H4 (cell line): ENCODE results near the gene ACSF2. TPM values are rescaled to one million over a fixed set of nuclear protein-coding genes. Genes with fewer than 3 reads are reported as not detected.

ENCODE experiments used
- DNase-seq: peaks from one replicate; pipeline ENCODE4 v3.0.0-alpha.2; 2015; ENCODE audit warnings: low spot score
- total RNA-seq: library from RNA; depleted of rRNA; stranded (reverse); fragments of >200 nt; shearing (Covaris generic); gene quantifications from 2 replicates; pipeline ENCODE4 v1.2.3, GENCODE V29; 2014

ACSF2 gene
- total RNA-seq, 1 experiment from 2014 or later, result 26.5 TPM

DNA sequence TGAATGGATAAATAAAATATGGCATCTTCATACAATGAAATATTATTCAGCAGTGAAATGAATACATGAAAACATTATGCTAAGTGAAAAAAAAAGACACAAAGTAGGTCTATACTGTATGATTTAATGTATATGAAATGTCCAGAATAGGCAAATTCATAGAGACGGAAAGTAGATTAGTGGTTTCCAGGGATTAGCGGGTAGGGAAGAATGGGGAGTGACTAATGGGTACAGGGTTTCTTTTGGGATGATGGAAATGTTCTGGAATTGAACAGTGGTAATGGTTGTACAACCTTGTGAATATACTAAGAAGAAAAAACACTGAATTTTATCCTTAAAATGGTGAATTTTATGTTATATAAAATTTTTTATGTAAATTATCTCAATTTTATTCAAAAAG, 73.7 kb downstream of the ACSF2 start:
- no peak for DNase-seq

DNA sequence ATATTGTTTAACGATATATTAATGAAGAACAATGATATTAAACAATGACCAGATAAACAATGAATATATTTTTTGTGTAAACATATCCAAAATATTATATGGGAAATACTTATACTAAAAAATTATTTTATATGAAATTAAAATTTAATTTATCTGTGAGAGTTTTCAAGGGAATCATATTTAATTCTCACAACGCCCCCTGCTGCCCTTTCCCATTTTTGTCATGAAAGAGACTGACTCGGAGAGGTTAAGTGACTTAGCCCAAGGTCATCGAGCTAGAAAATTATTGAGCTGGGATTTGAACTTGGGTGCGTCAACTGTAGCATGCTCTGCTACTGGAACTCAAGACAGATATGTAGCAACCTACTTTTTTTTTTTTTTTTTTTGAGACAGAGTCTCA, 75.0 kb downstream of the ACSF2 start:
- DNase-seq, result no peak

DNA sequence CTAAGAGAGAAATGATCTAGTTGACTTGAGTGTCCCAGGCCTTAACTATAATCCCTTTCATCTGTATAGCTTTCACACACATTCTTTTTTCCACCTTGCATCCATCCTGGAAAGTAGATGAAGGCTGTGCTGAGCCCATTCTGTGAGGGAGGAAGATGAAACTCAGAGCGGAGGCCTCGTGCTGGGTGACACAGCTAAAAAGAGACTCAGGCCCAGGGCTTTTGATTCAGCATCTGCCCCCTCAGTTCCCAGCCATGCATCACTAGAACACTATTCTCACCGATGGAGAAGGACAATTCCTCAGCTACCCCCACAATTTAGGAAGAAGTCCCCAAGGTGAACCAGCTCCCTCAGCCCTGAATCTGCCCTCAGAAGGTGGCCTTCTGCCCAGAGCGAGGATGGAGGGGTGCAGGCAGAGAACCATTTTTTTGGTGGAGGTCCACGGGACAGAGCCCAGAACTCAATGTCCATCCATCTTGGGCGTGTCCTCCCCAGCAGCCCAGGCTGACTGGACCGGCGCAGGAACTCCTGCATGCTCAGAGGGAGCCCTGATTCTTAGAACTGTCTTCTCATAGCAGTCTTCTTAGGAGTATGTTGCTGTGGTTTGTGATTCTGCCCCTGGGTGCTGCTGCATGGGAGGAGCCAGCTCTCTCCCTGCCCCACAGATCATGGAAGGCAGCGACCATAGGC, 76.4 kb downstream of the ACSF2 start:
- no peak for DNase-seq

DNA sequence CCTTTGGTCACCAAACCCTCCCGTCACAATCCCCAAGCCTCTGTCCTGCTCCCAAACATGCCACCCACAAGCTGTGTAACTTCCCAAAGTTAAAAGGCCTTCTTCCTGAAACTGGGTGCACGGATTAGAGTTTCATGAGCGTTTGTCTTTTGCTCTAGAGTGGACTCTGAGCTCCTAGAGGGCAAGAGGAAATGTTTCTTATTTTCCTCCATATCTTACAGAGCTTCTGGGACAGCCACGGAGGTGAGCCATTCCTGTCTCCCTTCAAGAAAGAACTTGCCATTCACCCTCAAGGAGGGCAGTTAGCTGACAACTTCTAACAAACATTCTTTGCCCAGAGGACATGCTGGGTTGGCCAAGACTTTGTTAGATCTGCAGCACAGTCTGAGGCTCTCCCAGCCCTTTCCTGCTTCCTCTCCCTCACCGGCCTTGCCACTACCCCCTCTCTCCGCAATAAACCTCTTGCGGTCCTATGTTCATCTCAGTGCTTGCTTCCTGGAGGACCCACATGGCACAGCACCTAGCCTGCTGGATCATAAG, 79.6 kb downstream of the ACSF2 start:
- DNase-seq, result no peak

DNA sequence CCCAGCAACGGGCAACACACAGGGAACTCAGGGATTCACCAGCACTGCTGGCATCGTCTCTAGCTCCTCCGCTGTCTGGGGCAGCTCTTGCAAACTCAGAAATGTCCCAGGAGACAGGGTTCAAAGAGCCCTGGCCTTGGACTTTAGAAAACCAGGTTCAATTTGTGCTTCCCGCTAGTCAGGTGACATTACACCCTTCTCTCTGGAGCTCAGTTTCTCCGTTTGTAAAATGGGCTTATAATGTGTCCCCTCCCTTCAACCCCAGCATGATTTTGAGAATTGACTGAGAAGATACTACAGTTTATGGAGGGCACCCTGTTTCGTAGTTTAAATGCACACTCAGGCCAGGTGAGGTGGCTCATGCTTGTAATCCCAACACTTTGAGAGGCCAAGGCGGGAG, 80.3 kb downstream of the ACSF2 start:
- DNase-seq, result no peak

DNA sequence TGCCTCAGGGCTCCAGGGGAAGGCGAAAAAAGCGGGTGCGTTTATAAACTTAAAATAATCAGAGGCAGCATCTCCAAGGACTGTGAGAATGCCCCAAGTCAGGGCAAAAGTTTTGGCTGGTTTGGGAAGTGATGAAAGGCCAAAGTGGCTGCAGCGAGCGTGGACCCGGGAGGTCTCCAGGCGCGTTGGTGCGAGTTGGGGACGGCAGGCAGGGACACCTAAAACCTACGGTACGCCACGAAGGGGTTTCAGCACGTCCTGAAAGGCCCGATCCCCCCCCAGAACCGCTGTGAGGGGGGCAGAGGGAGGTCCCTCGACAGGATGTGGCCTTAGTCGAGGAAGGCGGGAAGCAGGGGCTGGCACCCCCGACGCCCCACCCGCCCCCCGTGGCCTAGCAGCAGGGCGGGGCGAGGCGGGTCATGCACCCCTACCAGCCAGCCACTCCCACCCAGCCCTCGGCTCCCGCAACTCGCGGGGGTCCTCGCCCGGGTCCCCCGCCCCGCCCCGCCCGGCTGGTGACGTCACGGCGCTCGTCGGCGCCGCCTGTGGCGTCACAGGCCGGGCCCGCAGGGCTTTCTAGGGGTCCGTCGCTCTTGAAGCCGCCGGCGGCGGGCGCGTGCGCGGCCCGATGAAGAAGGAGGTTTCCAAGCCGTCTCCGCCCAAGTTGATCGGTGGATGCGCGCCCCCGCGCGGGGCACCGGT, 82.0 kb downstream of the ACSF2 start, which contains the start of gene MYCBPAP:
Gene MYCBPAP, plus strand, starts transcription at position 569 of the 702 bp plus-strand sequence. CDS start 236 bp downstream, outside the sequence.
- DNase-seq, result no peak

DNA sequence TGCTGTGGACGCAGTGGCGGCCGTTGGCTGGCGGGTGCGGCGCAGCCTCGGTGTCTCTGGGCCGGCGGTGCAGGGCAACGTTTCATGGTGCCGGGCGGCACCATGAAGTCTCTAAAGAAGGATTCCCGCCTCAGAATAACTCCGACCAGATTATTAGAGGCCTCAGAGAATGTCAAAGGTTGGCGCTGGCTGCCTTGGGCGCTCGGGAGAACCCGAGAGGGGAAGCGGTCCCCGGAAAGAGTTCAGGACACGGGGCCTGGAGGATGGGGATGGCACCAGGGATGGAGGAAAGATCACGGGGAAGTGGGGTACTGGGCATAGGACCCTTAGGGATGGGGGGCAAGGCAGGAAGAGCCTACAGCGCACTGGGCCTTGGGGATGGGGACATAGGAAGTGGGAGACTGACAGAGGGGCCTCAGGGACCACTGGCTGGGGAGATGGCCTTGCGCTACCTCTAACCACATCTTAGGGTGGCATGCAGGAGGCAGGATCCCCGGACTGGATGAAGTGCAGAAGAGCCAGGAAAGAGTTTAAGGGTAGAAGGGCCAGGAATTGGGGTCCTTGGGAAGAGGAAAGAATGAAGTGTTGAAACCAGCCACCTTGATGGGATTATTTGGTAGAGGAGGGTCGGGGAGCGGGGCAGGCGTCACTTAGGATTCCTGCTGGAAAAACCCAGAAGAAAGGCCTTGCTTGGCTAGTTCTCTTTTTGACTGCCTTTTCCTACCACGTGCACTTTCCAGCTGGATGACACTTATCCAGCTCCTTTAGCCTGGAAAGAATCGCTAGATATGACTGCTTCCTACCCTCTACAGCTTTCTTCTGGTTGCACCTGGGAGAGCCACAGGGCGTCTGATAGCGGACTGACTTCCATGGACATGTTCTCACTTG, 82.8 kb downstream of the ACSF2 start:
- DNase-seq, result no peak

DNA sequence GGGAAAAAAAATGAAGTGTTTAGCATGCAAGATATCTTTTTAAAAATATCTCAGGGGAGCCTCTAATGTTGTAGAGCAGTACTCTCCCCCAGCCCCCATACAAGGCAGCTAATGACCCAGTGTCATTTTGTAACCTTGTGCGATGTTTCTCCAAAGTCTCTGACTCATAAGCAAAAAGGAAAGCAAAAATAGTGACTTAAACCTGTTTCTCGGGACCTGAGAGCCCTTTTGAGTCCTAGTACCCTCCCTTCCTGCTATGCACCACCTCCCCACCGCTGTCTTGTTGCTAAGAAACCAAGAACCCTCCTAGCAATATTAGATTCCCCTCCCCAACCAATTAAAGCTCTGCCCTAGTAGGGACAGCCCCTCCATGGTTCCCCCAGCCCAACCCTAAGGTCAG, 85.0 kb downstream of the ACSF2 start:
- peak; percentile 45 for DNase-seq

DNA sequence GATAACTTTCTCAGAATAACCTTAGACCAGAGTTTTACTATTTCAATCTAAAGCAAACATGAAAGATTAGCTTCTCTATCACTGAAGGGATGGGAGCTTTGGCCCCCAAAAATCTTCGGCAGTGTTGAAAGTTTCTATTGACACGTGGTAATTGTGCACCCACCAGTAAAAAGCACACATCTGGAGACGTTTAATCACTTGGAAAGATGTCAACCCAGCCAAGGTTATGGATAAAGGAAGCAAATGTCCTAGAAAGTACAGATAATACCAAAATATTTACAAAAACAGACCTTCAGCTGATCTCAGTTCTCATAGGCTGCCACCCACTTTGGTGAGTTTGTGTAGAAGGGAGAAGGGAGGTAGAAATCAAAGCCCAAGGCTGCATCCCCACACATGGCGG, 87.5 kb downstream of the ACSF2 start:
- no peak for DNase-seq

DNA sequence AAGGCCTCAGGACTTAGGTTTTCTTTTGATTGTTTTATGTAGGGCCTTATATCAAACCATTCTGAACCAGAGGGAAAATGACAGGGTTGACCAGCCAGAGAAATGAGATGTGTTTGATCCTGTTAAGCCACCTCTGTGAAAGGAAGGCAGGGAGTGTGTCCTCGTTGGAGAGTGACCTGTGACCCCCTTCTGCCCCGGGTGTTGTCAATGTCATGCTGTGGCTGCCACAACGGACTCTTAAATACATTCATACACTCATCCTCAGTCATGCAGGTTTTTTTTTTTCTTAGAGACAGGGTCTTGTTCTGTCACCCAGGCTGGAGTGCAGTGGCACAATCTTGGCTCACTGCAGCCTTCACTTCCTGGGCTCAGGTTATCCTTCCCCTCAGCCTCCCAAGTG, 88.4 kb downstream of the ACSF2 start:
- no peak for DNase-seq

DNA sequence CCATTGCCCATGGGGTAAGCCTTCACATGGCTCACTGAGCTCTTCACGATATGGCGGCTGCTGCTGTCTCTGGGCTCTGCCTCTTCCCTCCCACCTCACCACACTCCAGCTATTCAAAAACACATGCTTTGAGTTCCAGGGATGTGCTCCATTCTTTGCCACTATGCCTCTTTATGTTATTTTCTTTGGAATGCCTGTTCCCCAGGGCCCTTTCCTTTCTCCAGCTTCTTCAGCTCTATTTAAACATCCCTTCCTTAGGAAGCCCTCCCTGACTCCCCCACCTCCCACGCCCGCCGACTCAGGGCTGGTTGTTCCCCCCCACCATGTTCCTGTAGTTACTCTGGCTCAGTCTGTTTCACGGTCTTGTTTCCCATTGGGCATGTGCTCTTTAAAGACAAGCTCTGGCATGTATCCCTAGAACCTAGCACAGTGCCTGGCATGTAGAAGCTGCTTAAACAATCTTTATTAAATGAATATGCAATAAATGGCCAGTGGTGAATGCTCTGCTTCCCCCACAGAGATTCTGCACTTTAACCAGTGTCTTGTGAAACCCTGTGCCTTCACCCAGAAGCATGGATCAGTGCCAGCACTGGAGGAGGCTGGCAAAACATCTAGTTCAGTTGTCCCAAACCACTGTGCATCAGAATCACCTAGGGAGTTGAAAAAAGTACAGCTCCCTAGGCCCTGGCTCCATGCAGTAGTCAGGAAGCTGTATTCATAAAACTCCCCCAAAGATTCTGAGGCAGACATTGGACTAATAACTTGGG, 89.1 kb downstream of the ACSF2 start:
- no peak for DNase-seq

DNA sequence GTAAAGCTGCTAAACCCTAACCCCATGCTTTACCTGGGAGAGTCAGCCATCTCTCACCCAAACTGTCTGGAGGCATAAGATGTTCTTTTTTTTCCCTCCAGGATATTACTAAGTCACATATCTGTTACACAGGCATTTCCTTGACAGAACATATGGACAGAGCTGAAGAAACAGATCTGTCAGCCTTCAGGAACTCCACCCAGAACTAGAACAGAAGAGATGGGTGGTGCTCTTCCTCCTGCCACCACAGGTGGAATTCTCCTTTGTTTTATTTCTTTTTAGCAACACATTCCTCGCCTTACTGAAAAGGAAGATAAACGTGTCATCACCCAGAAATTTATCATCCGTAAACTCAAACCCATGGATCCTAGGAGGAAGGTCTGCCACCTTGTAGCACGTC, 91.0 kb downstream of the ACSF2 start:
- DNase-seq, result no peak

DNA sequence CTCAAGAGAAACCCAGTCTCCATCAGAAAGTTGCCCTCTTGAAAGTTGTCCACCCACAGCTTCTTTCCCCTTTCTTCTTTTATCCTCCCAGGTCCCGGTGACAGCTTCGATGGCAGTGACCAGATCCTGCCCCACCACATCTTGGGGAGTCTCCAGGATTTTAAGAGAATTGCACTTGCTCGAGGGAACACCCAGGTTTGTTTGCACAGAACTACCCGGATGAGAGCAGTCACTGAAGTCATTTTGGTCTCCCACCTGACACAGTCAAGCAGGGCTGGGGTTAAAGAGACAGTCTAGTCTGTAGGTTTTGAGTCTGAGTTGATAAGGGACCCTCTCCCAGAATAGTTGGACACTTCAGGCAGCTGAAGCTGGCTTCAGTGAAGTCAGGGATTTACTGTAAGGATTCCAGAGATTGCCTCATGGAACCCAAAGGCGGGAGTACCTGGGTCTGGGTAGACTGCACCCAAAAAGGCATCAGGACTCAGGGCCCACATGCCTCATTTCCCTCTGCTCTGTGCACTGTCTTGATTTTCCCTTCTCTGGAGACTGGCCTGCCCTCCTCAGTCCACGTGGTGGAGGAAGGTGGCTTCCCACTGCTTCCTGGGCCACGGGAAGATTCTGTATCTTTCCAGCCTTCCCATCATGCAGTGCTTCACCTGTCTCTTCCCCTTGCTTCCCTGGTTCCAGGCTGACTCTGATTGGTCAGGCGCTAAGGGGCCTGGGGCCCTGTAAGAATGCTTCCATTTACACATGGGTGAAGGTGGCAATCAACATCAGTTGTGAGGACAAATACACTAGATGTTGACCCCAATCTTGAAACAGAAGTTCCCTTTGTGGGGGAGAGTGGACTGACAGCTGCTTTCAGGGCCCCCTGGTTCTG, 91.7 kb downstream of the ACSF2 start:
- no peak for DNase-seq

DNA sequence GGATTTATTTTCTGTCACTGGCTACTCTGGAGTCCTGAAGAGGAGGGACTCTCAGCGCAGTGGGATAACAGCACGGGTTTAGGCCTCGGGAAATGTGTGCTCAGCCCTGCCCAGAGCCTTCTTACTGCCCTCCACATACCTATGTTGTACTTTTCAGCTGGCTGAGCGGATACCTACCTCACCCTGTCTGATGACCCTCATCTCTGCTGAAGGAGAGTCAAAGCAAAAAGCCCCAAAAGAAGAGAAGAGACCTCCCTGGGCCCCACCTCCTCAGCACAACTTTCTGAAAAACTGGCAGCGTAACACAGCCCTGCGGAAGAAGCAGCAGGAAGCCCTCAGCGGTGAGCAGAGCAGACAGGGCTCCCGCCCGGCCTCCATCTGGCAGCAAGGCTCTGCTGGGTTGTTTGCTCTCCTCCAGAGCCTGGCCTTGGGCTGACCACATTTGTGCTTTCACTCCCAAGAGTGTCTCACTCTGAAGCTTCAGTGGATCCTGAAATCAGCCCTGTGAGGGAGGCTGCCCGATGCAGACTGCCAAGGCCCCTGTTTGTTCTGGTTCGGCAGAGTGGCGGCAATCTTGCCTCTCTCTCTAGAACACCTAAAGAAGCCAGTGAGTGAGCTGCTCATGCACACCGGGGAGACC, 92.5 kb downstream of the ACSF2 start:
- no peak for DNase-seq

DNA sequence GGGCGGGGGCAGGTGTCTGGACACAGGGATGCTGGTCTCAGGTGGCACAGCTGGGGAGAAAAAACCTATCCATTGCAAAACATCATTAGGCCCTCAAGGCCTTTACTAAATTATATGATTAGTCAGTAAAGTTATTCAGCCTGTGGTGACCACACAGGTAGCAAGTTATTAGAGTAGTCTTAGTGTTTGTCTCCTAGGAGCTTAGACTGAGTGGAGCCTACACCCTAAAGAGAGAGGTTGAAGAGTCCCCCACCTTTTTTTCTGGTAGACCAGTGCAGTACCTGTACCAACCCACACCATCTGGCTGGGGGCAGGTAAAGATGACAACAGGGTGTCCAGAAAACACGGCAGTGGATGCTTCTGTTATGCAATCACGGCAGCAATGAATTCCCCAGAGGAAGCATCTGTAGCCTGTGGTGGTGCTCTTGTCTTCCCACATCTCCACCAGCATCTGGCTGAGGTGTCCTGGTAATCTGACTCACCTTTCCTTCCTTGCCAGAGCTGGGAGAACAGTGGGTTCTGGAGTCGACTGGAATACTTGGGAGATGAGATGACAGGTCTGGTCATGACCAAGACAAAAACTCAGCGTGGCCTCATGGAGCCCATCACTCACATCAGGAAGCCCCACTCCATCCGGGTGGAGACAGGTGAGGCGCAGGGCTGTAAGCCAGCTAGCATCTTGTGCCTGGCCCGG, 93.3 kb downstream of the ACSF2 start:
- no peak for DNase-seq

DNA sequence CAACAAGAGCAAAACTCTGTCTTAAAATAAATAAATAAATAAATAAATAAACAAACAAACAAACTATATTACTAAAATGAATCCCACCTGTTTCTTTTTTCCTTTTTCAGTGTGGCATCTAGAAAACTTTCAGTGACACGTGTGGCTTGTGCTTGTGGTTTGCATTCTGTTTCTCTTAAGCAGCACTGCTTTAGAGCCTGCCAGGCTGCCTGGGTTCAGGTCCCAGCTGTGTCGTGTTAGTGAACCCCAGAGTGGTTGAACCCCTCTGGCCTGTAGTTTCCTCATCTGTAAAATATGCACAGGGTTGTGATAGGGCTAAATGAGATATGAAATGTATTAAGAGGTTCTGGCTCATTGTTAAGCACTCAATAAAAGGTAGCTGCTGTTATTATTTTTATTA, 94.5 kb downstream of the ACSF2 start:
- DNase-seq, result no peak

DNA sequence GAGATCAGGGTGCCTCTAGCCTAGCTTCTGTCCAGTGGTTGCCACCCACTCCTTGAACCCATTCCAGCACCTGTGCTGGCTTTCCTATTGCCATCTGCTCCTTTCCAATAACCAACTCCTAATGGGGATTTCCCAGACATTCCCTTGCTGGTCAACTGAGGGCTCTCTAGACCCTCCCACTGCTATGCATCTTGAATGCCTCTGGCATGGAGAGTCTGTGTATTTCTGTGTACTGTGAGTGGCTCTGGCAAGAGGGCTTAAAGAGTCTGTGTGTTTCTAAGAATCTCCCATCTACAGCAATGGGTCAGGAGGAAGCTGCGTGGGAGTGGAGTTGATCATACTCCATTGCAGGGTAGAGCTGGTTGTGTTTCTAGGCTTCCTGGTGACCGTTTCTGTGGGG, 95.5 kb downstream of the ACSF2 start:
- DNase-seq, result no peak

DNA sequence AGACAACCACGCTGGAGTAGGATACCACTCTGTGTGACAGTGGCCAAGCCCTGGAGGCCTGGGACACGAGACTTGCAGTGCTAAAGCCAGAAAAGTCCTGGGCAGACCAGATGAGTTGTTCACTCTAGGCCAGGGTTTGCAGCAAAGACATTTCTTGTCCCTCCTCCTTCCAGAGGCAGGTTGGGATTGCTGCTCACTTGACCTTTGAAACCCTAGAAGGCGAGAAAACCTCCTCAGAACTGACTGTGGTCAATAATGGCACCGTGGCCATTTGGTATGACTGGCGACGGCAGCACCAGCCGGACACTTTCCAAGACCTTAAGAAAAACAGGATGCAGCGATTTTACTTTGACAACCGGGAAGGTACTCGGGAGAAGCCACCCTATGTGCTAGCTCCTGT, 96.7 kb downstream of the ACSF2 start:
- DNase-seq, result no peak

DNA sequence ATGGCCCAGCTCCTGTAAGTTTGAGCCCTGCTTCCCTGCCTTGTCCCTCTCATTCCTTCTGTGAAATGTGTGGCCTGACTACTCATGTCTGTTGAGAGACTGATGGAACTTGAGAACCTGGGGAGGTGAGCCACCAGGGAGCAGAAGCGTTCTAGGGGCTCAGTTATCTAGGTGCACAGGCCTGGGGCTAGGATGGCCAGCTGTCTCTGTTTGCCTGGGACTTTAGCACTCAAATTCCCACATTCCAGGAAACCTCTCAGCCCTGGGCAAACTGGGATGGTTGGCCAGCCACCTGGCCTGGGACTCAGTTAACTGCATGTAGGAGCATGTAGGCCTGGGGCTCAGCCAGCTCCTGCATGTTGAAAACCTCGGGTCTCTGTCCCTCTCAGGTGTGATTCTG, 97.2 kb downstream of the ACSF2 start:
- no peak for DNase-seq
